CD4-positive, alpha-beta T cell treated with Interleukin-17A for 1 hour (primary cell): ENCODE results near the gene G0S2.
"Not testable (repeated sequence)": the region's sequence is repeated elsewhere in the genome, so short reads cannot be mapped to it uniquely, and the experiment has no call there.

Source experiments
- DNase-seq: peaks from one replicate; pipeline ENCODE4 v3.0.0-alpha.2; 2020

G0S2 gene

GRCh38 chr1:209685821-209686220 is 10.6 kb downstream of the G0S2 start:
- DNase-seq: peak; percentile 66

DNA sequence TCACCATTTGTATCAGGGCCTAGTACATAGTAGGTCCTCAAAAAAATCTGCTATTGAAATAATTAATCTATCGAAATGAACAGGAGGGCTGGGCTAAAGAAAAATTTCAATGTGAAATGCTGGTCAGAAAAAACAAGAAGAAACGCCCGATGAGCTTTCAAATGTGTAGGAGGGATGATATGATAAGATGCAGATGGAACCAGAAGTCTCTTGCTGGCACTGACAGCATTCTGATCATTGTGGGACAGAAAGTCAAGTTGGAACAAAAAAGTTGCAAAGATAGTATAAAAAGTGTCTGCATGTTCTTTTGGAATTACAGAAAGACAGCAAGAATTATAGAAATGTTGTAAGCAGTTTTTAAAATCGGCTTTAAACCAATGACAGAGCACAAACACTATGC is 11.1 kb downstream of the G0S2 start:
- no peak for DNase-seq

GRCh38 chr1:209688746-209689234 is 13.6 kb downstream of the G0S2 start:
- no peak for DNase-seq

DNA sequence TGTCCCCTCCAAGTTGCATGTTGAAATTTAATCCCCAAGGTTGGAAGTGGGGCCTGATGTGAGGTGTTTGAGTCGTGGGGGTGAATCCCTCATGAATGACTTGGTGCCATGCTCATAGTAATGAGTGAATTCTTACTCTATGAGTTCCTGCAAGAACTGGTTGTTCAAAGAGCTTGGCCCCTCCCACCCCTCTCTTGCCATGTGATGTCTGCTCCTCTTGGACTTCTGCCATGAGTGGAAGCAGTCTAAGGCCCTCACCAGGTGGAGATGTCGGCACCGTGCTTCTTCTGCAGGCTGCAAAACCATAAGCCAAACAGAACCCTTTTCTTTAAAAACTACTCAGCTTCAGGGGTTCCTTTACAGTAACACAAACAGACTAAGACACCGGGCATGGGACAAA is 14.3 kb downstream of the G0S2 start:
- no peak for DNase-seq

DNA sequence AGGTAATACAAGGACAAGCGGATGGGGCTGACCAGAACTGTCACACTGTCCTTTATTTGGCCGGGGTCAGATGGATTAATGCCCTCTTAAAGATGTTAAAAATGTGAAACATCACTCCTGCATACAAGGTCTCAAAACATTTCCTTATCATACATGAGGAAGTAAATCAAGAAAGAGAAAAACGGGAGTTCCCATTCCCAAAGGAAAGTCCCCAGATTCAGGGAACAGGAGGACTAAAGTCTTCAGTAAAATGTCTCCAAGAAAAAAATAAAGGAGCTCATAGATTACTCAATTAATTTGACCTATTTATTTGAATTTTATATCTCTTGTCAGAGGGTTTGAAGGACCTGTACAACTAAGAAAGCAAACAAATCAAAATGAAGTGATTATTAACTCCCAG is 16.0 kb downstream of the G0S2 start:
- no peak for DNase-seq

DNA sequence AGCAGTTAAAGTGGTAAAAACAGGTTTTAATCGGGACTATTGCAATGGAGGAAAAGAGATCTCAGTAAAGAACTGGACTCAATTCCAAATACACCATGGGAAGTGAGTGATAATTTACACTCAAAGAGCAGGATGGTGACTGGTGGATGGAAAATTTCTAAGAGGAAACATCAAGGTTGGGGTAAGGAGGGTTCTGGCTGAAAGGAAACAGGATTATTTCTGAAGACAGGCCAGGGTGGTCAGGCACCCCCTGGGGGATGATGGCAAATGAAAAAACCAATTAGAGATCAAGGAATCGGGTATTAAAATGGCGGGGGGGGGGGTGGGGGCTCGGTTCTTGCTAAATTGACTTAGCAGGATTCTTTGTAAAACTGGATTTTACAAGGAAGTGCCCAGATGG is 17.1 kb downstream of the G0S2 start:
- DNase-seq: no peak

DNA sequence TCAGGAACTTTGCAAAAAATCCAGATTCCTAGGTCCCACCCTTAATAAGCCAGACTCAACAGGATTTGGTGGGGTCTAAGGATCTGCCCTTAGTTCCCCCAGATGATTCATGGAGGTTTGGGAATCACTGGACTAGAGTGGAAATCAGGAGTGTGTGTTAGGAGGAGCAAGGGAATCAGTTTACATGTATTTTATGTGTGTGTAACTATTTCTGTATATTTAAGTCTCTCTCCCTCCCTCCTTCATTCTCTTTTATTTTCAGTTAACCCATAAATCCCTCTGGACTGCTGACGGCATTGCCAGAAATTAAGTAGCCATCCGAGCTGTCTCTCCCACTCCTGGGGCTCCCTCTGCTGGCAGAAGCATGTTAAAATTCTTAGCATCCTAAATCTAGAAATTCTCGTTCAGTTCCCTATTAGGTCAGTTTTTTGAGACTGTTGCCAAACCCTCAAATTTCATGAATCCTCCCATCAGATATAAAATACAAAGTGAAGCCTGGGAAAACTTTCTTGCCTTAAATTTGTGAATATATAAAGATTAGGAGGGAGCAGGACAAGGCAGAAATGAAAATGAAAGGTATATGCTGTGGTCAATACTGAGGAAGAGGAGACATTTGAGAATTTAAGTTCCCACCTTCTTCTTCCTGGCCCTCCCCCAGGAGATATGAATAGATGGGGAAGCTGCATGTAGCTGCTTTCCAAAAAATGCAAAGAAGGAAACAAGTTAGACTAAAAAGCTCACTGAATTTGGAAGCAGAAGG is 17.7 kb downstream of the G0S2 start:
- DNase-seq: peak; percentile 77

DNA sequence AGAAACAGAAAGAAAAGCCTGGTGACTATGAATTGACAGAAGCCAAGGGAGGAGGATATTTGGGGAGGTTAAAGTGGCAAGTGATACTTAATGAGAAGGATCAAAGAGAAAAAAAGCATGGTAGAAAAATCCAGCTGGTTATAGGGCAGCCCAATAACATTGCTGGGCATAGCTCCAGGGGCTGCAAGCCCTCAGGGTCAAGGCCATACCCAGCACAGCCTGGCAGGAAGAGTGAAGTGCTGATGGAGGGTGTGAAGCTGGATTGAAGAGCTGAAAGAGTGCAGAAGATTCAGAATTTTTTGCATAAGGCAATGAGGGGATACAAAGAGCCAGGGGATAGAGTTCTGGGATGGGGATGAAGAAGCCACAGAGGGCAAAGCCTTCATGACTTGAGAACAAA is 21.5 kb downstream of the G0S2 start:
- DNase-seq: no peak

DNA sequence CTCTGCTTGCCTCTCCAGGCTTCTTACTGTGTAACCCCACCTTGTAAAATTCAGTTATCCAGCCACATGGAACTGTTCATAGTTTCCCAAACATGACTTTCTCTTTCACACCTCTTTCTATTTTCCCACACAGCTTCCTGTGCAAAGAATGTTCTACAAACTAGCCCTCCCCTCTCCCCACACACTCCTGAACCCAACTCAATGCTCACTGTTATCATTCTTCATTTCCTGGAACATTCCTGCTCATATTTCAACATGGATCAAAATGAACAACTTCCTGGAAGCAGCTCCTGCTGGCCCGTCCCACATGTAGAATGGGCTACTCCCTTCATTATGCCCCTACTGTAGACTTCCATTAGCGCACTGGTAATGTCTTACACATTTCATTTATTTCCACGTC is 21.9 kb downstream of the G0S2 start:
- DNase-seq: no peak

GRCh38 chr1:209700686-209701085 is 25.5 kb downstream of the G0S2 start:
- DNase-seq: not testable (repeated sequence)

DNA sequence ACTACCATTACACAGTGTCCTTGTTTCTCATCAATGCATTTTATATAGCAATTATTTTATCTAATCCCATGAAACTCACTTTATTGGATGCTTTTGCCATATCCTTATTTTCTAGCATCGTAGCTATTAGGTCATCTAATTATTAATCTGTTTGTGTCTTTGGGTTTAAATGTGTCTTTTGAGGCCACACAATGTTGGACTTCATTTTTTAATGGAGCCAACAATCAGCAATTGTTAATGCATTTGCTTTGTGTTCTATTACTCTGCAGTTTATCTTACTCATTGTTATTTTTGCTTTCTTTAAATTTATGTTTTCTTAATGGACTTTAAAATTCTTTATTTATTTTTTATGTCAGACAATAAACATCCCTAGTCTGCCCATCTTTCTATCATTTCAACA is 27.6 kb downstream of the G0S2 start:
- DNase-seq: no peak

DNA sequence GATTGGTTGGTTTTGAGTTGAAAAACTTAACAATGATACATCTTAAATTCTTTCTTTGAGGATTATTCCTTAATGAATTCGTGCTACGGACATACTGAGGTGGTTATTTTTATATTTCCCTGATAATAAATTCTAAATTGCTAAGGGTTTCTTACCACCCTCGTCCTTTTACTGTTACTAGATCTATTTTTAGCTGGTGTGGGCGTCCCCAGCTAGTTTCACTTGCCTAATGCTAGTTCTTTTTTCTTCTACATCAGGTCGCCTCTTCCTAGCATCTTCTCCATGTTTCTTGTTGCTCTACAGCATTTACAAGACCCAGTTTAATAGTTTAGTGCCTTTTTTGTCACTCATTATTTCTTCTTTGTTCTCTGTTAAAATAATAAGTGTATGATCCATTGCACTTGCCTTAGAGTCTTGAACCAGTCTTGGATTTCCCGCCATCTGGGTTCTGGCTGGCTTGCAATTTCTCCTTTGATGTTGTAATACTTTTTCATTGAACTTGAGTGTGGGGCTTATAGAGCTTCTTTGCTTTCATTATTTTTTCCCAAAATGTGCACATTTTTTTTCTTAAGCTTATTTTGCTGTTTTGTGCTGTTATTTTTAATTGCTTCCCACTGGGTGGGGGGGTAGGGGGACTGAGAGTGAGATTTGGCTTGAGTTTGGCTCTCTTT is 28.8 kb downstream of the G0S2 start:
- no peak for DNase-seq

DNA sequence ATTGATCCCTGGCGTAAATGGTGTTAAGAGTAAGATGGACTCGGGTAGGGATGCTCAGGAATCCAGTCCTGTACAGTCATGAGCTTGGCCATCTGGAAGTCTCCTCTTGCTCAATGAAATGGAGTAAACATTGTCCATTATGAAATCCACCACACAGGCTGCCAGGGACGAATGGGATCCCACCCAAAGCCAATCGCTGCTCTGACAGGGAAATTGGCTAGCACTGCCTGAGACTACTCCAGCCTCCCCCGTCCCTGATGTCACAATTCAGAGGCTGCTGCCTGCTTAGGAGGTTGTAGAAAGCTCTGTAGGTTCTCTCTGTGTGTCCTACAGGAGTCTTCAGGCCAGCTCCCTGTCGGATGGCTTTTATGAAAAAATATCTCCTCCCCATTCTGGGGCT is 29.4 kb downstream of the G0S2 start, which contains the start of gene HSD11B1:
TSS of gene HSD11B1 (plus strand) at position 263 of the 400 bp plus-strand sequence. CDS start at position 360, 97 bp downstream.
- no peak for DNase-seq

DNA sequence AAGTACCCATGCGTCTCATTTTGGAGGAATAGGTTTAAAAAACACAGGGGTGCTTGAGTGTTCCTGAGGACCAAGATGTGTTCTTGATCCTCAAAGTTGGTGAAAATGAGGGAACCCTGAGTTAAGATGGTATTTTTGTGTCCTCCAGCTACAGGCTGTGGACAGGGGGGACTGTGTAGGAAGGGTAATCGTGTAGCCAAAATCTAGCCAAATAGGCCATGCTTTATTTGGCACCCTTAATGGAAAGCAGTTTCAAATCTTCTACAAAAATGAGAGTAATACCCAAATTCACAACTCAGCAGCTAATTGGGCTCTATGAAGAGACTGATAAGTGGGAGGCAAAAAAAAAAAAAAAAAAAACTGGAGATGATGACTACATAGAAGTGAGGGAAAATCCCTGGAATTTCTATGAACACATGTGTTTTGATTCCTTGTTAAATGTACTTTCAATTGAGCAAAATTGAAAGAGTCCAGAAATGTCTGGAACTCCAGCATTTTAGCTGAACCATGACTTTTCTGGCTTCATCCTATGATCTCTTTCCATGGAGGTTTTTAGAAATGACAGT is 29.9 kb downstream of the G0S2 start:
- no peak for DNase-seq

DNA sequence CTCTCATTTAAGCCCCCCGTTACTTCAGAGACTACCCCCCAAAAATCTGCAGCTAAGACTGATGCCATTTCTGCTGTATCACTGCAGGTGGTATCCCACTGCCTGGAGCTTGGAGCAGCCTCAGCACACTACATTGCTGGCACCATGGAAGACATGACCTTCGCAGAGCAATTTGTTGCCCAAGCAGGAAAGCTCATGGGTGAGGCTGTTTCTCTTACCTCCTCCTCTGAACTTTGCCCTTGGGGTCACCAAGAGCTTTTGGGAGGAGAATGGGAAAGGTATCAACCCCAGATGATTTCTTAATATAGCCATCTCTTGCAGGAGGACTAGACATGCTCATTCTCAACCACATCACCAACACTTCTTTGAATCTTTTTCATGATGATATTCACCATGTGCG is 31.4 kb downstream of the G0S2 start:
- DNase-seq: no peak

GRCh38 chr1:209707308-209707707 is 32.1 kb downstream of the G0S2 start:
- no peak for DNase-seq

DNA sequence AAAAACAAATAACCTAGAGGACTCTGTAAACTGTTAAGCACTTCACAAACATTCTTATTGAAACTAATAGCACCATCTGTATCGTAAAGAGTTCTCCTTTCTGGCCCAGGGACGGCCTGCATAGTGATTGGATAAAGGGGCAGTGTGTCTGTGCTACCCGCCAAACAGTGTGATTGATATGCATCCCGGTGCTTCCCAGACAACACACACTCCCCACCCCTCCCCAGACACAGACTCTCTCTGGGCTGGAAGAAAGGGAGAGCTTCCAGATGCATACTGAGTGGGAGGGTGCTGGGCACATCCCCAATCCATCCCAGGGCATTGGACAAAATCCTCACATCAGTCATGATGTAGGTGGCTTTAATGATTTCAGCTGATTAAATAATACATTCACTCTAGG is 33.1 kb downstream of the G0S2 start:
- no peak for DNase-seq

DNA sequence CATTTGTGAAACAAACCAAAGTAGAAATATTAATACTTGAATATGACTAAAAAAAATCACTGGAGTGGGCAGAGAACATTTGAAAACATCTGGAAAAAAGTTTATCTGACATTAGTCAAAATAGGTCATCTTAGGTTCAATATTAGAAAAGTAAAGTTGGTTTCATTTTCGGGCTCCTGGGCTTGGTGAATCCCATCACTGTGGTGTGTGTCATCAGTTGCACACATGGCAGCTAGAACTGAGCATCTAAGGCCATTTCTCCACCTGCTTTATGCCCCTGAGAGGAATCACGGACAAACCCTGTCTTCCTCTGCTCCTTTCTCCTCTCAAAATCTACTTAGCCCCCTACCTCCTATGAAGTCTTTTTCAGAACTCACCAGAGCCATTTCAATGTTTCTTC is 34.9 kb downstream of the G0S2 start:
- peak; percentile 20 for DNase-seq

DNA sequence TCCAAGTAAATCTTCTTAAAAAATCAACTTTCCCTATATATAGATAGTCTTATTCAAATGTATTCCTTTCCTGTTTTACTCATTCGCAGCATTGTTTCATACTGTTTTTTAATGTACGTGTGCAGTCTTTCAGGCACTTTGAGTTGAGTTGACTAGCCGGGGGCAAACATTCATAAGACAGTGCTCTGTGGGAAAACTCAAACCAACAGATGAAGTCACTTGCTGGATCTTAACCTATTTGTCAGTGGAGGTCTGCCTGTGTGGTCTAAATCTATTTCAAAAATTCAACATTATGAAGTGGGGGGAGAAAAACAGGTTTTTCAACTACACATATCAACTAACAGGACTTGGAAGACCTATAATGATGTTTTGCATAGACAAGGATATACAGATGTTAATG is 35.6 kb downstream of the G0S2 start:
- DNase-seq: no peak

DNA sequence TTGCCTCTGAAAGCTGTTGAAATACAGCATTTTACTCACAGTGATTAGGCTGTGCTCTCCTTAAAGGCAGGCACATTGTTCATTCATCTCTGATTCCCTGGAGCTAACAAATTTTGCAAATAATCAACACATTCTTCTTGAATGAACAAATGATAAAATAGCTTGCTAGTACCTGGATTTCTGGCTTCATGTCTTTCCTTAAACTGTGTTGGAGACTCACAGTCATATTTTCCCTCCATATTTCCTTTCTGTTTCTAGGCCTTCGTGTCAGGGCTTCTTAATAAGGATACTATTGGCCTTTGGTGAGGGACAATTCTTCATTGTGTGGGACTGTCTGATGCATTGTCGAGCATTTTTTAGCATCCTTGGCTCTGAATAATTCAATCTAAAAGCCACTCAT is 39.1 kb downstream of the G0S2 start:
- DNase-seq: no peak

DNA sequence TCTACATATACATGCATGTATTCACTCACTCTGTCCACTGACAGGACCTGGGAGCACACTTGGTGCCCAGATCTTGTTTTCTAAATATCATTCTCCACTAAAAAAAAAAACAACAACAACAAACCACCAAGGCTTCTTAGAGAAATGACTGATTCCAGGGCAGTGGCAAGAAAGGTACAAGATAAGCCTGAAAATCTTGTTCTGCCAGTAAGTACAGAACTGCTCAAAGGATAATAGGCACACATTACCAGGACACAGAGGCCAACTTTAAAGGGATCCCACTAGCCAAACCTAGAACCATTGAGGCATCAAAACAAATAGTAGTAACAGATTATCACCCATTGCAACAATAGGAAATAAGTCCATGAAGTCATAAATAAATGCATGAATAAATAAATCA is 40.1 kb downstream of the G0S2 start:
- no peak for DNase-seq

GRCh38 chr1:209717818-209718217 is 42.6 kb downstream of the G0S2 start:
- DNase-seq: no peak

DNA sequence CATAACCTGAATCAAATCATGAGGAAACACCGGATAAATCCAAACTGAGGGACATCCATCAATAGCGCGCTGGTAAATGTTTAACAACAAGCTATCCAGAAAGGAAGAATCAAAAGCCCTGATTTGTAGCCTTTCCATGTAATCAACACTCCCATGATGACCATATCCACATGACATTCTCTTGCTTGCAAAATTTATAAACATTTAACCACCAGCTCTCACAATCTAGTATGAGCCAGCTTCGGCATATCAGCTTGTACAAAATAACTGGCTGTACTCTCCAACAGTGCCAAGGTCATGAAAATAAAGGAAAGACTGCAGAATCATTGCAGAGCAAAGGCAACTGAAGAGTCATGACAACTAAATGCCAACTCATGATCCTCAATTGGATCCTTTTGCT is 45.1 kb downstream of the G0S2 start:
- DNase-seq: no peak

DNA sequence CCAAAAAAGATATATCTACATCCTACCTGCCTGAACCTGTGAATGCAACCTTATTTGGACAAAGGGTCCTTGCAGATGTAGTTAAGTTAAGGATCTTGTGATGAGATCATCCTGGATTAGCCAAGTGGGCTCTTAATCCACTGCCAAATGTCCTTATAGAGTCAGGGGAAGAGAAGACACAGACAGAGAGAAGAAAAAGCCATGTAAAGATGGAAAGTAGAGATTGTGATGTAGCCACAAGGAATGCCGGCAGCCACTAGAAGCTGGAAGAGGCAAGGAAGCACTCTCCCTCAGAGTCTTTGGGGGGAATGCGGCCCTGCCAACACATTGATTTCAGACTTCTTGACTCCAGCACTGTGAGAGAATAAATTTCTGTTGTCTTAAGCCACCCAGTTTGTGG is 45.6 kb downstream of the G0S2 start:
- no peak for DNase-seq
